HepG2 (cell line): Measurements from ENCODE around the gene POU5F1. TPM values are rescaled to one million over a fixed set of nuclear protein-coding genes. Genes with fewer than 3 reads are reported as not detected.

Source experiments
- ATAC-seq: fragments of 200-7000 bp; cut with Tn5 transposase; 3 replicates; pipeline ENCODE4 v1.9.1; 2020; ENCODE audit warnings: mild to moderate bottlenecking, moderate library complexity
- BruUV-seq: library from RNA; stranded (reverse); fragments of 400-500 nt; replicated peaks from 2 replicates; lab custom pipeline; 2021; lab: Mats Ljungman, UMichigan
- CTCF ChIA-PET: fragments of 300-600 bp; formaldehyde crosslinking; extraction: SDS; loops from one replicate; lab custom pipeline; 2021; ENCODE audit warnings: low total read pairs, inconsistent platforms, low intra/inter-chr PET ratio; lab: Yijun Ruan, JAX
- POLR2A ChIA-PET: fragments of 350-600 bp; sonication (Branson Sonifier 250); formaldehyde crosslinking; loops from one replicate; lab custom pipeline; 2020; ENCODE audit warnings: antibody characterized with exemption, inconsistent platforms; lab: Yijun Ruan, JAX
- DNase-seq: peaks from one replicate; pipeline ENCODE4 v3.0.0-alpha.2; 2015; ENCODE audit warnings: low spot score
- FAIRE-seq: peaks from 3 replicates; lab custom pipeline; 2011; peaks lifted over from hg19 to GRCh38; lab: Jason Lieb, UNC
- H2AFZ ChIP-seq: one replicate; pipeline ENCODE4 v1.6.1; 2011; ENCODE audit warnings: low read length, inconsistent platforms
- H3K27ac ChIP-seq: fragments of 300-600 bp; 3 replicates; pipeline ENCODE4 v1.8.0; 2011; ENCODE audit warnings: mixed run types, mild to moderate bottlenecking, mixed read lengths, low read length, inconsistent platforms; ENCODE audit not compliant: insufficient read depth; ENCODE audit errors: extremely low read length
- H3K27me3 ChIP-seq, 2 experiments: fragments of 200-600 bp in 1 of 2; 2 replicates in 1 of 2; 3 replicates in 1 of 2; pipeline versions ENCODE4 v1.6.0 to v1.8.0; 2011; ENCODE audit warnings: low read length in 2 of 2, mild to moderate bottlenecking in 2 of 2, moderate library complexity in 2 of 2, inconsistent platforms in 1 of 2; ENCODE audit not compliant: insufficient read depth in 2 of 2, control insufficient read depth in 1 of 2
- H3K36me3 ChIP-seq, 2 experiments: fragments of 200-600 bp in 1 of 2; replicated peaks in 1 of 2; 2 replicates in 1 of 2; 3 replicates in 1 of 2; pipeline versions ENCODE4 v1.5.1 to v1.8.0; 2011; ENCODE audit warnings: low read length in 2 of 2, inconsistent platforms in 1 of 2; ENCODE audit not compliant: insufficient read depth in 2 of 2, control insufficient read depth in 1 of 2
- H3K4me1 ChIP-seq: 2 replicates; pipeline ENCODE4 v1.5.1; 2012; ENCODE audit warnings: low read length, inconsistent platforms; ENCODE audit not compliant: insufficient read depth
- H3K4me2 ChIP-seq: 2 replicates; pipeline ENCODE4 v1.6.0; 2011; ENCODE audit warnings: low read depth, low read length, inconsistent platforms
- H3K4me3 ChIP-seq, 3 experiments: fragments of 200-600 bp in 1 of 3; sonication (generic), shearing (Covaris generic) in 1 of 3; replicated peaks in 1 of 3; 2 replicates each; pipeline ENCODE4 v1.5.1; 2011 to 2016; ENCODE audit warnings: low read length in 3 of 3, inconsistent platforms in 2 of 3, low read depth in 2 of 3, mild to moderate bottlenecking in 2 of 3, control low read depth in 1 of 3, mixed read lengths in 1 of 3; ENCODE audit not compliant: insufficient read depth in 1 of 3
- H3K79me2 ChIP-seq: one replicate; pipeline ENCODE4 v1.6.1; 2011; ENCODE audit warnings: low read length, inconsistent platforms; ENCODE audit not compliant: insufficient read depth
- H3K9ac ChIP-seq: 2 replicates; pipeline ENCODE4 v1.6.0; 2011; ENCODE audit warnings: mild to moderate bottlenecking, low read depth, low read length, inconsistent platforms; ENCODE audit not compliant: insufficient read depth
- H3K9me3 ChIP-seq: 2 replicates; pipeline ENCODE4 v1.5.1; 2012; ENCODE audit warnings: mild to moderate bottlenecking, low read length
- H4K20me1 ChIP-seq: 2 replicates; pipeline ENCODE4 v1.6.0; 2011; ENCODE audit warnings: inconsistent platforms, mild to moderate bottlenecking, low read length, moderate library complexity; ENCODE audit not compliant: insufficient read depth
- BRCA1 ChIP-seq: sonication (generic); formaldehyde crosslinking; IDR thresholded peaks from 2 replicates; pipeline ENCODE4 v1.4.0; 2020; ENCODE audit warnings: missing genetic modification reagents
- CCDC6 ChIP-seq: sonication (generic); formaldehyde crosslinking; IDR thresholded peaks from 2 replicates; pipeline ENCODE4 v1.8.1; 2022; ENCODE audit warnings: mild to moderate bottlenecking, missing genetic modification reagents, moderate library complexity
- GATAD1 ChIP-seq: IDR thresholded peaks from 2 replicates; pipeline ENCODE4 v1.6.1; 2016; ENCODE audit warnings: missing genetic modification reagents, missing compliant biosample characterization
- HNF4A ChIP-seq: sonication (generic); formaldehyde crosslinking; IDR thresholded peaks from 2 replicates; pipeline ENCODE4 v1.4.0; 2020; ENCODE audit warnings: missing genetic modification reagents
- ISX ChIP-seq: sonication (generic); formaldehyde crosslinking; conservative IDR thresholded peaks from 2 replicates; pipeline ENCODE4 v1.5.0; 2020; ENCODE audit warnings: missing genetic modification reagents
- ZNF230 ChIP-seq: sonication (generic); formaldehyde crosslinking; IDR thresholded peaks from 2 replicates; pipeline ENCODE4 v1.4.0; 2020; ENCODE audit warnings: mild to moderate bottlenecking, missing genetic modification reagents
- ZNF563 ChIP-seq: sonication (generic); formaldehyde crosslinking; IDR thresholded peaks from 2 replicates; pipeline ENCODE4 v1.8.0; 2022; ENCODE audit warnings: mild to moderate bottlenecking, moderate library complexity, missing genetic modification reagents
- ZNF7 ChIP-seq: IDR thresholded peaks from 2 replicates; pipeline ENCODE4 v1.6.1; 2016; ENCODE audit warnings: missing biosample characterization, missing genetic modification reagents
- WGBS: methylation state at CpG from one replicate; pipeline ENCODE4 v1.1.6; 2017; ENCODE audit warnings: low lambda C conversion rate; 5-methylcytosine and 5-hydroxymethylcytosine counted together
- in situ Hi-C: cut with HindIII; loops from 2 replicates; pipeline ENCODE4 v1.10.0; 2017; ENCODE audit warnings: low pct_unique_long_range_greater_than_20kb; ENCODE audit not compliant: extremely low pct_ligation_motif_present
- intact Hi-C: fragments of 100-400 bp; cut with micrococcal nuclease; formaldehyde crosslinking; loops from one replicate; pipeline ENCODE4 v1.10.0; 2022; ENCODE audit not compliant: unreplicated experiment
- polyA plus RNA-seq, 8 experiments: library from polyadenylated mRNA; depleted of rRNA in 3 of 8; stranded (reverse) in 7 of 8; unstranded in 1 of 8; fragments of >200 nt; fragmentation: Illumina TruSeq in 4 of 8; extraction: Trizol in 4 of 8; gene quantifications; 2 replicates each; pipeline versions ENCODE4 v1.2.1 to v1.2.3, GENCODE V29; 2011 to 2016; ENCODE audit warnings: low read depth in 4 of 8, missing spikeins in 1 of 8, mixed read lengths in 1 of 8; ENCODE audit not compliant: insufficient read depth in 1 of 8
- total RNA-seq, 5 experiments: library from RNA; depleted of rRNA; stranded (reverse); fragments of >200 nt; fragmentation: Illumina TruSeq; extraction: Trizol; gene quantifications; 2 replicates each; pipeline ENCODE4 v1.2.3, GENCODE V29; 2016; ENCODE audit warnings: low read depth in 1 of 5
- TF ChIP-seq, protein P1 (sequence below), 2 experiments: fragments of 450-650 bp in 1 of 2; sonication (generic) in 1 of 2; formaldehyde crosslinking in 1 of 2; IDR thresholded peaks; 2 replicates each; pipeline versions ENCODE4 v1.6.1 to v1.8.0; 2016 to 2022; ENCODE audit warnings: antibody characterized with exemption in 1 of 2, mild to moderate bottlenecking in 1 of 2, missing genetic modification reagents in 1 of 2
- TF ChIP-seq, protein P2 (sequence below): sonication (generic); formaldehyde crosslinking; IDR thresholded peaks from 2 replicates; pipeline ENCODE4 v1.5.1; 2020; ENCODE audit warnings: mild to moderate bottlenecking, missing genetic modification reagents, moderate library complexity
- TF ChIP-seq, protein P3 (sequence below): sonication (generic); formaldehyde crosslinking; IDR thresholded peaks from 2 replicates; pipeline ENCODE4 v1.4.0; 2020; ENCODE audit warnings: missing genetic modification reagents, borderline replicate concordance

Gene POU5F1
- total and polyA plus RNA-seq, 2 of the 13 experiments (the other 11 are each of a cell fraction or from before 2014, with no cell fraction given) = 2.5 to 7.2 TPM

DNA sequence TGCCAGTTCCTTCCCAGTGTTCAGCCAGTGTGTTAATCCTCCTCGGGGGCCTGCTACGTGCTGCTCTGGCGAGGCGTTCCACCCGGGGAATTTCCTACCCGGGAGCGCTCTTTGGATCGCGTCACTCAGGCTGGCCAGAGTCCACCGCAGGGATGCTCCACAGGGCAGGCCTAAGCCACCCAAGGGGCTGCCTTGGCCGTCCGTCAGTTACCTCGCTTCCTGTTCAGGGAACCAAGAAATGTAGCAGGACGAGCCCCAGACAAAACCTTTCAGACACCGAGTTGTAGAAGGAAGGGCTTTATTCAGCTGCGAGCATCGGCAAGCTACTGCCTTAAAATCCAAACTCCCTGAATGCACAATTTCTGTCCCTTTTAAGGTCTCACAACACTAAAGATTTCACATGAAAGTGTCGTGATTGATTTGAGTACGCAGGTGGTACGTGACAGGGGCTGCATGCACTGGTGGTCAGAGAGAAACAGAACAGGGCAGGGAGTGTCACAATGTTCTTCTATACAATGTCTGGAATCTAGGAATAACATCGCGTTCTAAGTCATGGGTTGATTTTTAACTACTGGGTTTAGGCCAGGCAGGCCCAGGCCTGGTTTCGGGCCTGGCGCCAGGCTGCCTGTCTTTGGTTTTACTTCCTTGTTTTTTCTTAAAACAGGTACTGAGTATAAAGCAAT, 15.7 kb upstream of the POU5F1 start:
- no peaks in the 10 kb centered on the region for H3K9me3 ChIP-seq
- peaks cover 38% of the 10 kb centered on the region for H3K79me2 ChIP-seq
- intact Hi-C loops = loop anchor here (1.0 kb wide), 1 partner anchor 28 kb away; the partner anchor contains the start of gene TCF19
- peak overlapping the region; percentile 94 for H3K27ac ChIP-seq
- ATAC-seq (peak; percentile 88), DNase-seq (peak; percentile 75), FAIRE-seq (peak; percentile 50)
- no peaks in the 10 kb centered on the region for H4K20me1 ChIP-seq
- ChIA-PET CTCF (no interaction called here), POLR2A (interaction anchor here (1.5 to 1.8 kb wide), 2 partner anchors 27 to 49 kb away, joined by 5 read pairs; partner anchors contain the start of gene TCF19)
- H3K9ac ChIP-seq = peak overlapping the region; percentile 88
- H3K4me1 ChIP-seq = peaks cover 44% of the 10 kb centered on the region
- peak overlapping the region; percentile 94 for H3K4me2 ChIP-seq
- H3K36me3 ChIP-seq = peaks cover 0 to 5% of the 10 kb centered on the region in 2 experiments; a peak in 1 of 5 replicates
- WGBS = 2% methylated on average over 14 of the region's 24 CpGs
- TSS peak; percentile 99 for BruUV-seq
- no peaks in the 10 kb centered on the region for H3K27me3 ChIP-seq
- H2AFZ ChIP-seq = peak overlapping the region; percentile 97
- H3K4me3 ChIP-seq = peak overlapping the region; percentile 57 to 87 (median 70)
- in situ Hi-C loops = no loop called here
- TF ChIP-seq HNF4A (CRISPR knock-in tag) (peak; percentile 88), ISX (no peak), ZNF230 (CRISPR knock-in tag) (peak; percentile 57; the same call in 1 of the 2 replicates), ZNF563 (CRISPR knock-in tag) (peak; percentile 51; the same call in 1 of the 2 replicates), BRCA1 (CRISPR knock-in tag) (peak; percentile 66), ZNF7 (CRISPR knock-in tag) (peak; percentile 40; the same call in 1 of the 2 replicates), GATAD1 (CRISPR knock-in tag) (peak; percentile 31; the same call in 1 of the 2 replicates), CCDC6 (CRISPR knock-in tag) (0 out of 2 replicates have a peak, but pooled peaks have one; percentile 57)
- TF ChIP-seq, protein P1, sequence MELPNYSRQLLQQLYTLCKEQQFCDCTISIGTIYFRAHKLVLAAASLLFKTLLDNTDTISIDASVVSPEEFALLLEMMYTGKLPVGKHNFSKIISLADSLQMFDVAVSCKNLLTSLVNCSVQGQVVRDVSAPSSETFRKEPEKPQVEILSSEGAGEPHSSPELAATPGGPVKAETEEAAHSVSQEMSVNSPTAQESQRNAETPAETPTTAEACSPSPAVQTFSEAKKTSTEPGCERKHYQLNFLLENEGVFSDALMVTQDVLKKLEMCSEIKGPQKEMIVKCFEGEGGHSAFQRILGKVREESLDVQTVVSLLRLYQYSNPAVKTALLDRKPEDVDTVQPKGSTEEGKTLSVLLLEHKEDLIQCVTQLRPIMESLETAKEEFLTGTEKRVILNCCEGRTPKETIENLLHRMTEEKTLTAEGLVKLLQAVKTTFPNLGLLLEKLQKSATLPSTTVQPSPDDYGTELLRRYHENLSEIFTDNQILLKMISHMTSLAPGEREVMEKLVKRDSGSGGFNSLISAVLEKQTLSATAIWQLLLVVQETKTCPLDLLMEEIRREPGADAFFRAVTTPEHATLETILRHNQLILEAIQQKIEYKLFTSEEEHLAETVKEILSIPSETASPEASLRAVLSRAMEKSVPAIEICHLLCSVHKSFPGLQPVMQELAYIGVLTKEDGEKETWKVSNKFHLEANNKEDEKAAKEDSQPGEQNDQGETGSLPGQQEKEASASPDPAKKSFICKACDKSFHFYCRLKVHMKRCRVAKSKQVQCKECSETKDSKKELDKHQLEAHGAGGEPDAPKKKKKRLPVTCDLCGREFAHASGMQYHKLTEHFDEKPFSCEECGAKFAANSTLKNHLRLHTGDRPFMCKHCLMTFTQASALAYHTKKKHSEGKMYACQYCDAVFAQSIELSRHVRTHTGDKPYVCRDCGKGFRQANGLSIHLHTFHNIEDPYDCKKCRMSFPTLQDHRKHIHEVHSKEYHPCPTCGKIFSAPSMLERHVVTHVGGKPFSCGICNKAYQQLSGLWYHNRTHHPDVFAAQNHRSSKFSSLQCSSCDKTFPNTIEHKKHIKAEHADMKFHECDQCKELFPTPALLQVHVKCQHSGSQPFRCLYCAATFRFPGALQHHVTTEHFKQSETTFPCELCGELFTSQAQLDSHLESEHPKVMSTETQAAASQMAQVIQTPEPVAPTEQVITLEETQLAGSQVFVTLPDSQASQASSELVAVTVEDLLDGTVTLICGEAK (IDR thresholded peaks at IDR 0.05) = no peak
- TF ChIP-seq, protein P1 (CRISPR knock-in tag; IDR thresholded peaks at IDR 0.05) = peak; percentile 61; the same call in 1 of the 2 replicates
- TF ChIP-seq, protein P2, sequence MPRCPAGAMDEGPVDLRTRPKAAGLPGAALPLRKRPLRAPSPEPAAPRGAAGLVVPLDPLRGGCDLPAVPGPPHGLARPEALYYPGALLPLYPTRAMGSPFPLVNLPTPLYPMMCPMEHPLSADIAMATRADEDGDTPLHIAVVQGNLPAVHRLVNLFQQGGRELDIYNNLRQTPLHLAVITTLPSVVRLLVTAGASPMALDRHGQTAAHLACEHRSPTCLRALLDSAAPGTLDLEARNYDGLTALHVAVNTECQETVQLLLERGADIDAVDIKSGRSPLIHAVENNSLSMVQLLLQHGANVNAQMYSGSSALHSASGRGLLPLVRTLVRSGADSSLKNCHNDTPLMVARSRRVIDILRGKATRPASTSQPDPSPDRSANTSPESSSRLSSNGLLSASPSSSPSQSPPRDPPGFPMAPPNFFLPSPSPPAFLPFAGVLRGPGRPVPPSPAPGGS (CRISPR knock-in tag) = peak; percentile 72; the same call in 1 of the 2 replicates
- TF ChIP-seq, protein P3, sequence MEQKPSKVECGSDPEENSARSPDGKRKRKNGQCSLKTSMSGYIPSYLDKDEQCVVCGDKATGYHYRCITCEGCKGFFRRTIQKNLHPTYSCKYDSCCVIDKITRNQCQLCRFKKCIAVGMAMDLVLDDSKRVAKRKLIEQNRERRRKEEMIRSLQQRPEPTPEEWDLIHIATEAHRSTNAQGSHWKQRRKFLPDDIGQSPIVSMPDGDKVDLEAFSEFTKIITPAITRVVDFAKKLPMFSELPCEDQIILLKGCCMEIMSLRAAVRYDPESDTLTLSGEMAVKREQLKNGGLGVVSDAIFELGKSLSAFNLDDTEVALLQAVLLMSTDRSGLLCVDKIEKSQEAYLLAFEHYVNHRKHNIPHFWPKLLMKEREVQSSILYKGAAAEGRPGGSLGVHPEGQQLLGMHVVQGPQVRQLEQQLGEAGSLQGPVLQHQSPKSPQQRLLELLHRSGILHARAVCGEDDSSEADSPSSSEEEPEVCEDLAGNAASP (CRISPR knock-in tag) = no peak
